Measurements from ENCODE around the gene BCDIN3D.
A peak's percentile ranks its signal among the peaks of the same experiment; 100 is the strongest.

The BCDIN3D gene

DNA sequence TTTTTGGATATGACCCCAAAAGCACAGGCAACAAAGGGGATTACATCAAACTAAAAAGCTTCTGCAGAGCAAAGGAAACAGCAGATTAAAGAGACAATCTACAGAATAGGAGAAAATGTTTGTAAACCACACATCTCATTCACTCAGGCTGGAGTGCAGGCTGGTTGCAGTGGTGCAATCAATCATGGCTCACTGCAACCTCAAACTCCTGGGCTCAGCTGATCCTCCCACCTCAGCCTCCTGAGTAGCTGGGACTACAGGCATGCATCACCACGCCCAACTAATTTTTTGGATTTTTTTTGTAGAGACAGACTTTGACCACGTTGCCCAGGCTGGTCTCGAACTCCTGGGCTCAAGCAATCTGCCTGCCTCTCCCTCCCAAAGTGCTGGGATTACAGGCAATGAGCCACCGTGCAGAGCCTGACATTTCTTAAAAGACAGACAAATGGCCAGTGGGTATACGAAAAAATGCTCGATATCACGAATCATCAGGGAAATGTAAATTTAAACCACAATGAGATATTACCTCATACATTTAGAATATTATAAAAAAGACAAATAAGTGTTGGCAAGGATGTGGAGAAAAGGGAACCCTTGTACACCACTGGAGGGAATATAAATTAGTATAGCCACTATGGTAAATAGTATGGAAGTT lies 24.5 kb downstream of the BCDIN3D start:
- no peak for DNase-seq

DNA sequence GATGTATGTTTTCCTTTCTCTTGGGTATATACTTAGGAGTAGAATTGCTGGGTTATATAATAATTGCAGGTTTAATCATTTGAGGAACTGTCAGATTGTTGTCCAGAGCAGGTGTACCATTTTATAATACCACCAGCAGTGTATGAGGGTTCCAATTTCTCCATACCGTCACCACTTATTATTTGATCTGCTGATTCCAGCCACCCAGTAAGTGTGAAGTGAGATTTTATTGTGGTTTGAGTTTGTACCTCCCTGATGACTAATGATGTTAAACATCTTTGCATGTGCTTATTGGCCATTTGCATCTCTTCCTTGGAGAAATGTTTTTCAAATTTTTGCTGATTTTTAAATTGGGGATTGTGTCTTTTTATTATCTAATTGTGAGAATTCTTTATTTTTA lies 29.8 kb downstream of the BCDIN3D start:
- no peak for DNase-seq

DNA sequence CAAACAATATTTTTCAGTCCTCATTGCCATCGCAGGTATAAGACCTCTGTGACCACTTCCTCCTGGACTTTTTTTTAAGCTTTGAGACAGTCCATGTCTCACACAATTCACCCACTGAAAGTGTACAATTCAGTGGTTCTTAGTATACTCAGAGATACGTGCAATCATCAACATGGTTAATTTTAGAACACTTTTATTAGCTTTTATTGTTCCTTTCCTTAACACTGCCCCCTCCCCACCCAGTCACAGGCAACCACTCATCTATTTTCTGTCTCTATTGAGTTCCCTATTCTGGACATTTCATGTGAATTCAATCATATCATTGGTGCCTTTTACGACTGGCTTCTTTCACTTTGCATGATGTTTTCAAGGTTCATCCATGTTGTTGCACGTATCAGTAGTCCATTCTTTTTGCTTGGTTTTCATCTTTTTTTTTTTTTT lies 30.9 kb downstream of the BCDIN3D start:
- DNase-seq: no peak

- no peak for DNase-seq
Measured at GRCh38 chr12:49811136-49811535, 31.8 kb downstream of the BCDIN3D start.

DNA sequence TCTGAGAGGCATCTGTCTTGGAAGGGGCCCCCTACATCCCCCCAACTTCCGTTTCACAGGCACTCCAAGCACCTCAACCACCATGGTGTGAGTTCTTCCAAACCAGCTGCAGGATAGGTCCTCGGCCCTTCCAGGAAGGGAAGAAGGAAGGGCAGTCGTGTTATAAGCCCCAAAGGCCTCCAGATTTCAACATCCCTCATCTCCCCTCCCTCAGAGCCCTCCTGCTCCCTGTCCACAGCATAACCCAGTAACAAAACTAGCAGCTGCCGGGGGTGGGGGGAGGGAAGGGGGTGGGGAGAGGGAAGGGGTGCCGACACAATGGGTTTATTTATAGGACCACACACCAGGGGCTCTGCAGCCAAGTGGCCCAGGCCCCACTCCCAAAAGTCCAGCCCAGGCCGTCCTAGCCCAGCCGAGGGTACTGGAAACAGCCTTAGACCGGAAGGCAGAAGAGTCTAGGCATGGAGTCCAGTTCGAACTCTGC lies 33.0 kb downstream of the BCDIN3D start:
- peak; percentile 76 for DNase-seq

DNA sequence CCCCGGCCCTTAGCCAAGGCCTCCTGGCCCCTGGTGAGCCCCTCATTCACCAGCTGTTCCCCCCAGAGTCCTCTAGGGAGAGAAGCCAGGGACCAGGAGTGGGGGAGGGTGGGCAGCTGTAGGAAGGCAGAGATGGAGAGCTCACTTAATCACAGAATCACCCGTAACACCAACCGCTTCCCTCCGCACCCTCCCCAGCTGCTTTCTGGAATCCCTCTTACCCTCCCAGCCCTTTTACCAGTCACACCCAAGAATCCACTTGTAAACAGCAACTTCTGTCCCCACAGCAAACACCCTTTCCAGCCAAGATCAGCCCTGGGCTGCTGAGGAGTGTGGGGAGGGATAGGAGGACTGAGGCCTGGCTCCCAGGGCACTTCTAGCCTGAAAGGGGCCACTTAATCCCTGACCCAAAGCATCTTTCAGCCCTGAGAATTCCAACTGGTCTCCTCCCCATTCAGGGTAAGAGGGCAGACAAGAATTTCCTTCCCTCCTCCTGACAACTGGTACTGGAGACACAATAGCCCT lies 33.5 kb downstream of the BCDIN3D start:
- DNase-seq: peak; percentile 82

DNA sequence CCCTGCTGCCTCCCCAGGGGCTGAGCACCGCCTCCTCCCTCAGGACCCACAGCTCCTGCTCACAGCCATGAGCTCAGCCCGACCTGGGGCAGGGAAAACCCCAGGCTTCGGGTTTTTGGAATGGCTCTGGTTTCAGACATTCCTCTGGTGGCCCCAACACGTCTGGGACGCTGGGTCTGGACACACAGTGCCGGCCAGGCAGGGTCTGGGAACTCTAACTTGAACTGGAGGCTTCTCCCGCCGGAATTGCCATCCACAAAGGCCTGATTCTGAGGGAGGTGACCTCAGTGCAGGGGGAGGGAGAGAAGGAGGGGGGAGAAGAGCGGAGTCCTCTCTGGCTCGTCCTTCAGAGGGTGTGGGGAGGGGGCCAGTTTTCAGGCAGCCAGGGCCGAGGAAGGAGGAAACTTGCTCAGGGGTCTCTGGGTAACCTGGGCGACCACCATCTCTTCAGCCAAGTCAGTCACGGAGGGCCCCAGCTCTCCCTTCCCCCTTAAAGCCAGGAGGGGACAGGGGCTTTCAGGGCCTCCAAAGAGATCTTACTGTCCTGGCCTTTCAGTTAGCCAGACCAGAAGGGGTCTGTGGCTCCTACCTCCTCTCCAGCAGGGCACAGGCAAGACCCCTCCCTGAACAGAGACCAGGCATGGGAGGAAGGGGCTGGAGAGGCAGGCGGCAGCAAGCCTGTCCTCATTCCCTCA lies 34.1 kb downstream of the BCDIN3D start:
- peak; percentile 86 for DNase-seq

DNA sequence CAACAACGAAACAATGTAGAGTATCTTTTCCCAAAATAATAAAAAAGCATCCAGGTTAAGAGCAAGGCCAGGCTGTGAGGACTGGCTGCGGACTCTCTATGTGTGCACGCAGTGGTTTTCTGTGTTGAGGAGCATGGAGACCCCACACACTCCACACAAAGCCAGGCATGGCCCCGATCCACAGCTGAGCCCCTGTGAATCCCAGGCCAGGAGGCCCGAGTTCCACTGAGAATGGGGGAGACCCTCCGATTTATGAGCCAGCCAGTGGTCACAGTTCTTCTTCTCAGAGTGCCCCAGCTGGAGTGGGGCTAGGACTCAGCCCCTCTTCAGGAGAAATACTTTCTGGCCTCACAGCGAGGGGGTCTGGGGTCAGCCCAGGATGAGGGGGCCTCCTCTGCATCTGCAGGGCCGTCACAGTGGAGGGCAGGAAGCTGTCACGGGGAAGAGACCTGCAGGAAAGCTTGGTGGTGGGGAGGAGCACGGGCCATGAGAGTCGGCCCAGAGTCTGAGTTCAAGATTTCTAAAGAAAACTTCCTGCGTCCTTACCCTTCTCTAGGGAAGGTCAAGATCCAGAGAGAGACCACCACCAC lies 34.8 kb downstream of the BCDIN3D start:
- DNase-seq: no peak

DNA sequence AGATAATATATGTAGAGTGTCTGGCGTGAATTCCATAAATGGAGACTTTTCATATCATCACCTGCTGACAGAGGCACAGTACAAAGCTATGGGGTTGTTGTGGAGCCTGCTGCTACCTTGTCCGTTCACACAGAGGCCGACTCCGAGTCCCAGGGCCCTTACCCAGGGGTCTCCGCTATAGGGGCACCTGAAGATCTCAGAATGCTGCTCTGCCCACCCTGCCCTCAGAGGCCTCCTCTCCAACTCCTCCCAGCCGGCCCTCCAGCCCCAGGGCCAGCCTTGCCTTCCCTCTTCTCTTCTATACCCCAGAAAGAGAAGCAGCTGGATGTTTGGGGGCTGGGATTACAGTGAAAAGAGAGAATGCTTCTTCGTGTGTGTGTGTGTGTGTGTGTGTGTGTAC lies 36.0 kb downstream of the BCDIN3D start:
- no peak for DNase-seq

DNA sequence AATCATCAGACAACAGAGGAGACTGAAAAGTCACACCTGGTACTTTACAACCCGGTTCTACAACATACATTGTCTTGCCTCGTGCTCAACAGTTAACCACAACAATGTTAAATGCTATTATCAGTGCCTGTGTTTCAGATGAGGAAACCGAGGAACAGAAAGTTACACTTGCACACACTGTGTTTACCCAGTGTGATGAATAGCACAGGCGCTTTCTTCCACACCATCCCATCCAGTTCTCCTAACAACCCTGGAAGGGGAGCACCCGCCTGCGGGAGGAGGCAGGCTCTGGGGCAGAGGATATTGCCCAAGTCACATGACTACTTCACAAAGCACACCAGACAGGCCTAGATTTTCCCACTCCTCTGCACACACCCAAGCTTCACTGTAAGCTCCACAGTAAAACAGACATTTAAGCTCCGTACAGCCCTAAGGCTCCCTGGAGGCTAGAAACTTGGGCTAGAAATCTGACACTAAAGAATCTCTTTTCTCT lies 36.5 kb downstream of the BCDIN3D start:
- no peak for DNase-seq

DNA sequence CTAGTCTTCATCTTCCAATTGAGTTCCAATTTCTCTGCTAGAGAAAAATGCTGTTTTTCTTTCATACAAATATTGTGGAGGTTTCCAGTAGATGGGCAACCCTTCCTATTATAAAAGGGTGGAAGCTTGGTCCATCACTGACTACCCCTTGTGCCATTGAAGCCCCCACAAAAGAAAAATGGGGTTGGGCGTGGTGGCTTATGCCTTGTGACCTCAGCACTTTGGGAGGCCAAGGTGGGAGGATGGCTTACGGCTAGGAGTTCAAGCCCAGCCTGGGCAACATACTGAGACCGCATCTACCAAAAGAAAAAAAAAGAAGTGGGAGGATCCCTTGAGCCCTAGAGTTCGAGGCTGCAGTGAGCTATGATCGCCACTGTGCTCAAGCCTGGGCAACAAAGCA lies 37.5 kb downstream of the BCDIN3D start:
- DNase-seq: no peak

GRCh38 chr12:49804821-49805220 lies 38.1 kb downstream of the BCDIN3D start:
- no peak for DNase-seq

- DNase-seq: no peak
Measured at GRCh38 chr12:49803693-49804450, 39.0 kb downstream of the BCDIN3D start.

DNA sequence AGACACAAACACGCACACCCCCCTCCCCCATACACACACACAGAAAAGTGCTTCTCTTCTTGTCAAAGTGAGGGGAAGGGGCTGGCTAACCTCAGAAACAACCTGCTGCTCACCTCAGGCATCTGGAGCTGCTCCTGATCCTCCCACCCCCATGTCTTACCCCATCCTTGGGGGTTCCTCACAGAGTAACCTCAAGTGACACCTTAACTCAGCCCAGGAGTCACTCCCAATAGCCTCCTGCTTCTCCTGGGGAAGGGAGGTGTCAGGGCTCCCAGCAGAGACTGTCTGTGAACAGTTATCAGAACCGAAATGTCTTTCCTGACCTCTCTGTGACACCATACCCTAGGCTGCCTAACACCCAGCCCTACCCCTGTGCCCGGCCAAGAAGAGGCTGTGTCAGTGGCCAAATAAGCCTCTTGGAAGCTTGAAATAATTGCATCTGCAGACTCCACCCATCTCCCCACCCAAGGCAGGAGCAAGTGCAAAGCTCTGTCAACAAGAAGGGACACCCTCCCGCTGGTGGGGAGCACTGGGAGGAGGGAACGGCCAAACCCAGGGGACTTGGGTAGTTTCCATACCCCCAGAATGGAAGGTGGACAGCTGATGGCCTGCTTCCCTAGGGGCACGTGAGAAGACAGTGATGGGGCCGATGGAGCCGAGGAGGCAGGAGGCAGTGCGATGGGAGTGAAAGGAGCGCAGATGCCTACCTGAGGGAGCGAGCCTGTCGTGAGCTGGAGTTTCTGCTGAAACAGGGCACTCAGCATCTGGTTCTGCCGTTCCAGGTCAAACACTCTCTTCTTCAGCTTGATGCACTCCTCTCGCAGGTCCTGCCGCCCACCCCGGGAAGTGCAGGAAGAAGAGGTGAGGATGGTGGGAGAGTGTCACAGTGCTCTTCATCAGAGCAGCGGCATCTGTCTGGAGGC lies 41.5 kb downstream of the BCDIN3D start:
- no peak for DNase-seq

GRCh38 chr12:49800421-49801140 lies 42.3 kb downstream of the BCDIN3D start:
- DNase-seq: no peak

- DNase-seq: no peak
Measured at GRCh38 chr12:49798934-49799333, 44.0 kb downstream of the BCDIN3D start.

DNA sequence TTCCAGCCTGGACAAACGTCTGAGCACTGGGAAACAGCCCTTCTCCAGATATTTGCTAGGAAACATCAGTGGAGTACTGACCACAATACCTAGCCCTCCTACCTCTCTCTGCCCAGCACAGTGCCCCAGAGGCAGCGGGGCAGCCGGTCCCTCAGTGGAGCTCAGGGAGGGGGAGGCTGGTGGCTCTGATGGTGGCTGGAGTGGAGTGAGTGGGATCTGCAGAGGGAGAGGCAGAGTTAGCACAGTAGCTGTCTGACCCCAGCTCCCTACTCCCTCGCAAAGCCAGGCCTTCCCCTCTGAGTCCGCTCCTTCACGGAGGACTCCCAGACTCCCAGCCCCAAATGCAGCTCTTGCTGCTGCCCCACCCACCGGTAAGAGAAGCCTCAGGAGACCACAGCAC lies 44.7 kb downstream of the BCDIN3D start:
- no peak for DNase-seq

GRCh38 chr12:49797449-49797776 lies 45.5 kb downstream of the BCDIN3D start:
- DNase-seq: no peak

GRCh38 chr12:49796606-49797448 lies 46.1 kb downstream of the BCDIN3D start:
- DNase-seq: no peak

DNA sequence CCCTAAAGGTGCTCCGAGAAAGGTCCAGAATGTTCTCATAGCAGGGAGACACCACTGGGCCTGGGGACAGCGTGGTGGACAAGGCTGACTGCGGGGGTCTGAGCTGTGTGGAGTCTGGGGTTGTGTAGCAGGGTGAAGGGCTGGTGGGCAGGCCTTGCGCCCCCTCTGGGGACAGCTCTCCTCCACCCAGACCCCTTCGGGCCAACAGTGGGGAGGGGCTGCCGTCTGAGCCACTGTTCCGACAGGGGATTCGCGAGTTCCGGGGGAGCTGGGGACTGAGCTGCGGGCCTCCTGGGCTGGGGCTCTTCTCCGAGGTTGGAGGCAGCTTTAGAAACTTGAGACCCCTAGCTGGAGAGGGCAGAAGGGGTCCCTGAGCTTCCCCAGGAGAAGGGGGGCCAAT lies 46.8 kb downstream of the BCDIN3D start:
- no peak for DNase-seq
